Progenitor cell of endocrine pancreas (in vitro differentiated cells): Measurements from ENCODE around the gene TRIM10. TPM values are rescaled to one million over a fixed set of nuclear protein-coding genes. Genes with fewer than 3 reads are reported as not detected.

Experiments used
- DNase-seq: peaks from one replicate; pipeline ENCODE4 v3.0.0; 2021; ENCODE audit warnings: low spot score; ENCODE audit not compliant: unreplicated experiment
- H3K27ac Mint-ChIP-seq: 2 replicates; pipeline ENCODE4 v1.8.0; 2021; ENCODE audit warnings: mild to moderate bottlenecking, moderate library complexity, mixed read lengths
- H3K27me3 Mint-ChIP-seq: 2 replicates; pipeline ENCODE4 v1.8.0; 2021; ENCODE audit warnings: mixed read lengths
- H3K36me3 Mint-ChIP-seq: 2 replicates; pipeline ENCODE4 v1.8.0; 2022; ENCODE audit warnings: mixed read lengths; ENCODE audit not compliant: insufficient read depth
- H3K4me1 Mint-ChIP-seq: 2 replicates; pipeline ENCODE4 v1.8.0; 2021; ENCODE audit warnings: low read depth, mixed read lengths
- H3K4me3 Mint-ChIP-seq: 2 replicates; pipeline ENCODE4 v1.8.0; 2021; ENCODE audit warnings: low read depth, mild to moderate bottlenecking, moderate library complexity, mixed read lengths
- H3K9me3 Mint-ChIP-seq: 2 replicates; pipeline ENCODE4 v1.8.0; 2021; ENCODE audit warnings: low read depth, mixed read lengths
- total RNA-seq: library from RNA; stranded (reverse); gene quantifications from 2 replicates; pipeline ENCODE4 v1.2.1, GENCODE V29; 2021
- TF ChIP-seq, protein P1 (sequence below): fragments of 200-600 bp; sonication (generic); IDR thresholded peaks from one replicate; pipeline ENCODE4 v1.5.0; 2021; ENCODE audit warnings: antibody characterized with exemption, mild to moderate bottlenecking; ENCODE audit not compliant: unreplicated experiment

Gene TRIM10
- total RNA-seq, 1 donor from 2014 or later = not detected

DNA sequence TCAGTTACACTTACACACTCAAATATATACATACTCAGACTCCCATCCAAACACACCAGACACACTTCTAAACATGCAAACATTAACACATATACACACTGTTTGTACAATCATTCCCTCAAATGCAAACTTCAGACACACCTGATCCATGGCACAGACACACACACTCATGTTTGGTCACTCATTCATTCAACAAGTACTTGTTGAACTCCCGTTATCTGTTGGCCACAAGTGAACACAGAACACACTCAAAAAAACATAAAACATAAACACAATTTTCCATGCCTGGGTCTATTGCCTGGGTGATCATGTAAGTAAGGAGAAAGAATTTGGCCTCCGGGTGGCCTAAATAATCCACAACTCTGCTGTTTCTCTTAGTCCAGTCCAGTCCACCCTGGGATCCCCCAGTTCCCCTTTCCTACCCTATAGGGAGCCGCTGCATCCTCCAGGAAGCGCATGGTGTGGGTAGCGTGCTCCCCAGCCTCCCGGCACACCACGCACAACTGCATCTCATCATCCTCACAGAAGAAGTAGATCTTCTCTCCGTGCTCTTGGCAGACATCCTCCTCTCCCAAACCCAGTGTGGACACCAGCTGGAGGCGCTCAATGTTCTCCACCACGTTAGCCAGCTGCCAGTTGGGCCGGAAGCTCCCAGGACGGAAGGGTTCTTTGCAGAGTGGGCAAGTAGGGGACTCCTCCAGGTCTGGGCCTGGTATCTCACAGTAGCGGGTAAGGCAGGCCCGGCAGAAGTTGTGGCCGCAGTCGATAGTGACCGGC is 815 bp downstream of the TRIM10 start:
- DNase-seq = no peak
- Mint-ChIP-seq H3K9me3 (no peaks in the 10 kb centered on the region), H3K4me3 (no peak overlapping the region), H3K27ac (no peak overlapping the region), H3K4me1 (no peaks in the 10 kb centered on the region), H3K27me3 (peaks cover 42% of the 10 kb centered on the region), H3K36me3 (no peaks in the 10 kb centered on the region)
- TF ChIP-seq, protein P1, sequence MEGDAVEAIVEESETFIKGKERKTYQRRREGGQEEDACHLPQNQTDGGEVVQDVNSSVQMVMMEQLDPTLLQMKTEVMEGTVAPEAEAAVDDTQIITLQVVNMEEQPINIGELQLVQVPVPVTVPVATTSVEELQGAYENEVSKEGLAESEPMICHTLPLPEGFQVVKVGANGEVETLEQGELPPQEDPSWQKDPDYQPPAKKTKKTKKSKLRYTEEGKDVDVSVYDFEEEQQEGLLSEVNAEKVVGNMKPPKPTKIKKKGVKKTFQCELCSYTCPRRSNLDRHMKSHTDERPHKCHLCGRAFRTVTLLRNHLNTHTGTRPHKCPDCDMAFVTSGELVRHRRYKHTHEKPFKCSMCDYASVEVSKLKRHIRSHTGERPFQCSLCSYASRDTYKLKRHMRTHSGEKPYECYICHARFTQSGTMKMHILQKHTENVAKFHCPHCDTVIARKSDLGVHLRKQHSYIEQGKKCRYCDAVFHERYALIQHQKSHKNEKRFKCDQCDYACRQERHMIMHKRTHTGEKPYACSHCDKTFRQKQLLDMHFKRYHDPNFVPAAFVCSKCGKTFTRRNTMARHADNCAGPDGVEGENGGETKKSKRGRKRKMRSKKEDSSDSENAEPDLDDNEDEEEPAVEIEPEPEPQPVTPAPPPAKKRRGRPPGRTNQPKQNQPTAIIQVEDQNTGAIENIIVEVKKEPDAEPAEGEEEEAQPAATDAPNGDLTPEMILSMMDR = no peak

DNA sequence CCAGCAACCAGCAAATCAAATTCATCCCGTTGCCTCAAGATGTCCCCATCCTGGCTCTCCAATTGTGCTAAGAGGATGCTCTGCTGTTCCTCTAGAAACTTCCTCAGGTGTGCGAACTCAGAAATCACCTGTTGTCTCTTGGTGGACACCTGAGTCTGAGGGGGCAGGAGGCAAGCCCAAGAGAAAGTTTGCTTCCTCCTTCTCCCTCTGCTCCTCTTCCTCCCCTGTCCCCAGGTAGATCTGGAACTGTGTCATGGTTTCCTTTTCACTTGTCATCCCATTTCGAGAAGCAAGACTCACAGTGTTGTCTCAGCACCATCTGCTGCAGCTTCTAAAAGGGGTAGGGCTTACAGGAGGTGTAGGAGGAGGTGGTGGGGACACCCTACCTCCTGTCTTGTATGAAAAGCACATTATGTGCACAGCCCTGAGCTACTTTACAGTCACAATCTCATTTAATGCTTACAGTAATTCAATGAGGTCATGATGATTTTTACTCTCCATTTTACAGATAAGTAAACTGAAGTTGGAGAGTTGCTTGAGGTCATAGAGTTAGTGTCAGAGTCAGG is 2.5 kb downstream of the TRIM10 start:
- TF ChIP-seq, protein P1 = no peak
- Mint-ChIP-seq H3K36me3 (no peaks in the 10 kb centered on the region), H3K4me1 (no peaks in the 10 kb centered on the region), H3K27ac (no peak overlapping the region), H3K27me3 (peaks cover 48% of the 10 kb centered on the region), H3K9me3 (no peaks in the 10 kb centered on the region), H3K4me3 (no peak overlapping the region)
- DNase-seq = no peak

DNA sequence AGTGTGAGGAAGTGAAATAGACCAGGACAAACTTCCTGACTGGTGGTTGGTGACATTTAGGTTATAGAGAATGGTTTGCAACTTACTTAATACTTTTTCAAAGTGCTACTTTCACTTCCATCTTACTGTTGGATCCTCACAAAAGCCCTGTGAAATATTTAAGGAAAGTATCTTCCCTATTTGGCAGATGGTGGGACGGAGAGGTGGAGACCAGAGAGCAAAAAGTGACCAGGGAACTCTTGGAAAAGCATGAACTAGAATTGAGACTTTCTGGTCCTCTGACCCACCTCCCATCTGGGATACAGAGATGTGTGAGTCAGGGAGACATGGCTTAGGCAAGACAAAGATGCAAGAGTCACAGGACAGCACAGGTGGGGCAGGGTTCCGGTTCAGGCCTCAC is 3.0 kb downstream of the TRIM10 start:
- peaks cover 54% of the 10 kb centered on the region for H3K27me3 Mint-ChIP-seq
- no peaks in the 10 kb centered on the region for H3K36me3 Mint-ChIP-seq
- DNase-seq = no peak
- no peak overlapping the region for H3K4me3 Mint-ChIP-seq
- TF ChIP-seq, protein P1 = no peak
- H3K4me1 Mint-ChIP-seq = no peaks in the 10 kb centered on the region
- H3K27ac Mint-ChIP-seq = no peak overlapping the region
- no peaks in the 10 kb centered on the region for H3K9me3 Mint-ChIP-seq

DNA sequence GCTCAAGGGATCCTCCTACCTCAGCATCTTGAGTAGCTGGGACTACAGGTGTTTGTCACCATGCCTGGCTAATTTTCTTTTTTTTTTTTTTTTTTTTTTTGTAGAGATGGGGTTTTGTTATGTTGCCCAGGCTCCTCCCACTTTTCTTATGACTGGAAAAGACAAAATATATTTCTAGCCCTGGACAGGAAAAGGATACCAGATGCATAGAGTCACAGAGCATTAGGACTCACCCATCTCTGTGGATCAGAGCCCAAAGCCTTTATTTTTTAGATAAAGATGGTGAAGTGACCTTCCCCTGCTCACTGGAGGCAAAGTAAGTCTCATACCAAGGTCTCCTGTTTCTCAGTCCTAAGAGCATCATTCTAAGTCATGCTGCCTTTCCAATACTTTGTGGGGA is 3.4 kb downstream of the TRIM10 start:
- no peak for DNase-seq
- Mint-ChIP-seq H3K27ac (no peak overlapping the region), H3K4me1 (no peaks in the 10 kb centered on the region), H3K4me3 (no peak overlapping the region), H3K36me3 (no peaks in the 10 kb centered on the region), H3K9me3 (no peaks in the 10 kb centered on the region), H3K27me3 (peaks cover 58% of the 10 kb centered on the region)
- TF ChIP-seq, protein P1 = no peak

DNA sequence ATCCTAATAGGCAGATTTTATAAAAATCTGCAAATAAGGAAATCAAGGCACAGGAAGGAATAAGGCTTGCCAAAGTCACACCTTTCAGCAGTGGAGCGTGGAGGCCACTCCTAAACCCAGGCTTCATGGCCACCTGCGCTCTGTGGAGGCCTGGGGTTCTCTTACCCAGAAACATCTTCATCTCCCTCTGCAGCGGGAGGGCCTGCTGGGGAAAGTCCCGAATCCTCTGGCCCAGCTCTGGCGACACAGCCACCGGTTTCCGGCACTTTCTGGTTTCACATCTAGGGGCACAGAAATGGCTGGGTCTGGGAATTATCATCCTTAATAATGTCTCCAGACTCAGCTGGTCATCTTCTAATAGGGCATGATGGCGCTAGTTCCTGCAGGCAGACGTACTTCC is 4.2 kb downstream of the TRIM10 start:
- DNase-seq = no peak
- no peaks in the 10 kb centered on the region for H3K9me3 Mint-ChIP-seq
- H3K4me3 Mint-ChIP-seq = no peak overlapping the region
- TF ChIP-seq, protein P1 = no peak
- H3K27me3 Mint-ChIP-seq = peaks cover 61% of the 10 kb centered on the region
- no peaks in the 10 kb centered on the region for H3K36me3 Mint-ChIP-seq
- H3K4me1 Mint-ChIP-seq = no peaks in the 10 kb centered on the region
- no peak overlapping the region for H3K27ac Mint-ChIP-seq
